Measurements from ENCODE around the gene GABRB1.

Gene GABRB1

DNA sequence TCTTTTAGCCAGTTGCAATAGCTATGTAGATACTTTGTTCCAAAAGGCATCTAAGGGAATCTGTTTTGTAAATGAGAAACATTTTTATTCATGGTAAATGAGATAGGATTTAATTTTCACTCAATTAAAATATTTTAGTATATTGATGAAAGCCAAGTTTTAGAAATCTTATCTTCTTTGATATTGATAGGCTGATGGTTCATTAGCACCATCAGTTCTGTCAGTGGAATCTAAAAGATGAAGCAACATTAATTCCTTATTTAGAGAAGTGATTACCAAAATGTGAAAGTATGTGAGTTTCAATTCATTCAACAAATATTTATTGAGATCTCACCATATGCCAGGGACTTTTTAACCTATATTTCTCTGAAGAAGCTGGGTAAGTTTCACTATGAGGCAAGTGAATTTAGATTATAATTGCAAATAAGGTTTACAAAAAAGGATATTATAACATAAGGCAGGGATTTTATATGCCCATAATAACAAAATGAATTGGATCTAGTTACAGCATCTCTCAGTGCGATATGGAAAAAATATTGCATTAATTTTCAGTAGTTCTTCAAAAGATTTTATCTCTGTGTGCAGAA, 79.3 kb downstream of the GABRB1 start:
- Histone ChIP-seq H3K9me3 (ENCODE audit: control insufficient read depth, insufficient read depth, low read length) (no peaks in the 10 kb centered on the region), H3K36me3 (ENCODE audit: insufficient read depth, low read length) (no peaks in the 10 kb centered on the region), H3K9ac (ENCODE audit: low read depth, low read length) (no peak overlapping the region)

DNA sequence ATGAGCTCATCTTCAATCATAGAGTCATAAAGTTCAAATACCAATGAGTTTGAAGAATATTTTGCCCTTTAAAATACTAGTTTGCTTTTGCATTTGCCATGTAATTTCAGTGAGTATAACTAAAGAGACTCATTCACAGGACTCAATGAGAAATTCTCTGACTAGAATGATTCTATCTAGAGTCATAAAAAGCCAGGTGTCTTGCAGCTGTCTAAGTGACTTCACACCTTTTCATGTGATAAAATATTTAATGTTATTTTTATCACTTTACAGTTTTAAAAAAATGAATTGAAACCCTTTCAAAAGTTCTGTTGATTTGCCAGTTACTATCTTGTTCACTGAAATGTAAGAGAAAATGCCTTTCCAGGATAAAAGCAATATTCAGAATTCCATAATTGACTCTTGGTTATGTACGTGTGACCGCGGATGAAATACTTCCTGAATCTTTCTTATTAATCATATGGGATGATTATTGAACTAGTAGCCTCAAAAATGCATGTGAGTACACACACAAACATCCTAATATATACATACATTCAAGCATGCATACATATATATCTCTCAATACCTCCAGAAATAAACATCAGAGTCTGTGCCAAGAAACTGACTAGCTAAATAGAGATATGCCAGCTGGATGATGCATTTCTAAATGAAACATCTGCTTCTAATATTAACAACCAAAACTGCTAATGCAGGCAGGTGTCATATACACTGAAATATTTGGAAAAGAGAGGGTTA, 87.0 kb downstream of the GABRB1 start:
- no peaks in the 10 kb centered on the region for H3K9me3 ChIP-seq (ENCODE audit: control insufficient read depth, insufficient read depth, low read length)
- H3K9ac ChIP-seq (ENCODE audit: low read depth, low read length): no peak overlapping the region
- no peaks in the 10 kb centered on the region for H3K36me3 ChIP-seq (ENCODE audit: insufficient read depth, low read length)
- no peaks in the 10 kb centered on the region for H3K4me1 ChIP-seq (ENCODE audit: insufficient read depth, low read length)

More for the DNA sequence above, 79.3 kb downstream of the GABRB1 start:
- no peaks in the 10 kb centered on the region for H3K4me1 ChIP-seq (ENCODE audit: insufficient read depth, low read length)

DNA sequence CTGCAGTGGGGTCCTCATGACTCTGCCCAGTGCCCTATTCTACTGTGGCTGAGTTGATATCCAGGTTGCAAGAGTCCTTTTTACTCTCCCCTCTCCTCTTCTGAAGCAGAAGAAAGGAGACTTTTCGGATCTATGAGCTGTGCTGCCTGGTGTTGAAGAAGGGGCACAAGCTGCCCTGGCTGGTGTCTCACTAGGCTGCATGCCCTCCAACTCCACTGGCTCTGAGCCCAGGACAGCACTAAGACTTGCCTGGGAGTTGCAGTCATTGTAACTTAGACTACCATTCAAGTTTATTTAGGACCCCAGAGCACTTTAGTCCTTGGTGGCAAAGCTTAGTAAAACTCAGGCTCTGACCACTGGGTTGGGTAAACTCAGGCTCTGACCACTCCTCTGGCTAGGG, 89.4 kb downstream of the GABRB1 start:
- no peaks in the 10 kb centered on the region for H3K9me3 ChIP-seq (ENCODE audit: control insufficient read depth, insufficient read depth, low read length)
- no peaks in the 10 kb centered on the region for H3K36me3 ChIP-seq (ENCODE audit: insufficient read depth, low read length)
- H3K4me1 ChIP-seq (ENCODE audit: insufficient read depth, low read length): no peaks in the 10 kb centered on the region
- H3K9ac ChIP-seq (ENCODE audit: low read depth, low read length): no peak overlapping the region

DNA sequence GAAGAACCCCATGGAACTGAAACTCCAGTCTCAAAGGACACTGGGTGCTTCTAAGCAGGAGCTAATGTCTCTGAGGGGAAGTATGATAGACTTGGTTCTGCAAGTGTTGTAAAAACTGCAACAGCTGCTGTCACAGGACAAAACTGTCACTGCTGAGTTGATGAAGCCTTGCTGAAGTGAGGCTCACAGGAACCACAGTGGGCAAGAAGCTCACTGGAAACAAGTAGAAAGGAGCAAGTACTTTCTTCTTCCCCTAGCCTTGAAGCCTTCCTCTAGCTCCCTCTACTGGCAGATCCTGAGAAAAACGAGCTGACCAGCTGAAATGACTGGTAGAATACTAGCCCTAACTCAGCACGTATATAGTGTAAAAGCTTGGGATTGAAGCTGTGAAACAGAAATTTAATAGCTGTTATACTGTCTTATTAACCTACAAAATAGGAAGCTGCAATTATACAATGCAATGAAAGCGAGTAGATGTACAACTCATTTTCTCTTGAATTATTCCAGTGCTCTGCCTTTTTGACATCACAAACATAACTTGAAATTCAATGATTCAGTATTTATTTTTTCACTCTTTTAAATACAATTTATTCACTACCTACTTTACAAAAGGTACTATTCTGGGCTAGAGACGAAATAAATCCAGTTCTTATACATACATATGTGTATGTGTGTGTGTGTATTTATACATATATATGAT, 91.4 kb downstream of the GABRB1 start:
- H3K36me3 ChIP-seq (ENCODE audit: insufficient read depth, low read length): no peaks in the 10 kb centered on the region
- no peaks in the 10 kb centered on the region for H3K4me1 ChIP-seq (ENCODE audit: insufficient read depth, low read length)
- no peaks in the 10 kb centered on the region for H3K9me3 ChIP-seq (ENCODE audit: control insufficient read depth, insufficient read depth, low read length)
- H3K9ac ChIP-seq (ENCODE audit: low read depth, low read length): no peak overlapping the region

DNA sequence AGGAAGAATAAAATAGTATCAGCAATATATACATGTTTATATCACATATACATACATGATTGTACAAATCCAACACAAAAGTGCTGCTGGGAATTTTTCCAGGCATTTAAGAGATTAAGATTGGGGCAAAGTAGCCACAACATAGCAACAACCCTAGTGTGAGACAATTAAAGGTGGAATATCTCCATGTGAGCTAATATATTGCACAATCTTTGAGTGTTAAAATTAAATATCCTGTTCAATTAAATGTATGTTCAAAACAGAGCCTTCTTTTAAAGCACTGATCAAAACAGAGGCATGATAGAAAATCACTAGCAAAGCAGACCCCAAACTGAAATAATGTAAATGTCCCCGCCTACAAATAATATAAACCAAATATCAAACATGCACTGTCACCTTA, 97.6 kb downstream of the GABRB1 start:
- Histone ChIP-seq H3K9ac (ENCODE audit: low read depth, low read length) (no peak overlapping the region), H3K9me3 (ENCODE audit: control insufficient read depth, insufficient read depth, low read length) (no peaks in the 10 kb centered on the region; the same call in 1 of the 2 replicates), H3K36me3 (ENCODE audit: insufficient read depth, low read length) (no peaks in the 10 kb centered on the region), H3K4me1 (ENCODE audit: insufficient read depth, low read length) (no peaks in the 10 kb centered on the region)

DNA sequence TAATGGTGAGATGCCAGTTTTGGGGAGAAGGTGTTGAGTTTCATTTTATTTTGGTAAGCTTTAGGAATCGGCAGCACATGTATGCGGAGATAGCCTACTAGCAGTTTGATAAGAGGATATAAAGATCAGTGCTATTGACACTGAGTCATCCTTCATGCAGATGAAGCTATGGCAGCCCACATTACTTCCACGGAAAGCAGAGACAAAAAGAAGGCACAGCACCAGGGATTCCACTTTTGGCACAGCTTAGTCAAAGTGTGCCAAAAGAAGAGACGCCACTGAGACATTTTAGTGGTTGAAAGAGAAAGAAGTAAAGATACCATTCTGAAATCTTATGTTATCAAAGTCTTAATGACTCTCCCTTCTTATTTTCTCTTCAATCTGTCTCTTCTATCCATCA, 103.8 kb downstream of the GABRB1 start:
- Histone ChIP-seq H3K36me3 (ENCODE audit: insufficient read depth, low read length) (no peaks in the 10 kb centered on the region), H3K9ac (ENCODE audit: low read depth, low read length) (no peak overlapping the region), H3K4me1 (ENCODE audit: insufficient read depth, low read length) (no peaks in the 10 kb centered on the region), H3K9me3 (ENCODE audit: control insufficient read depth, insufficient read depth, low read length) (no peaks in the 10 kb centered on the region)

DNA sequence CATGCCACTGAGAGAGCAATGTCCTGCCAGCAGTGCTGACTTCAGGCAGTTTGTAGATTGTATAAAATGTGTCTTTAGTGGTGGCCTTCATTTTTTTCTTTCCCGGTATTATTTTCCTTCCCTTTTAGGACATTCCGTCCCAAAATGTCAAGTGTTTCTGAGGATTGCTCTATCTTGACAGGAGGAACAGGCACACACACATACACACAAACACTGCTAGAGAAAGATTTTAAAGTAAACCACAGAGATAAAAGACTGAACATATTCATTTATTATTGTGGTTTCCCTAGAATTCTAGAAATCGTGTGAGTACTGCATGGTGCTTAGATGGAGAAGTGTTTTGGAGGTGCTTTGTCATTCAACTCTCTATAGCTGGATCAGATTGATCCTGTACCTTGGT, 111.9 kb downstream of the GABRB1 start:
- Histone ChIP-seq H3K9me3 (ENCODE audit: control insufficient read depth, insufficient read depth, low read length) (no peaks in the 10 kb centered on the region), H3K9ac (ENCODE audit: low read depth, low read length) (no peak overlapping the region), H3K4me1 (ENCODE audit: insufficient read depth, low read length) (no peaks in the 10 kb centered on the region), H3K36me3 (ENCODE audit: insufficient read depth, low read length) (no peaks in the 10 kb centered on the region)

DNA sequence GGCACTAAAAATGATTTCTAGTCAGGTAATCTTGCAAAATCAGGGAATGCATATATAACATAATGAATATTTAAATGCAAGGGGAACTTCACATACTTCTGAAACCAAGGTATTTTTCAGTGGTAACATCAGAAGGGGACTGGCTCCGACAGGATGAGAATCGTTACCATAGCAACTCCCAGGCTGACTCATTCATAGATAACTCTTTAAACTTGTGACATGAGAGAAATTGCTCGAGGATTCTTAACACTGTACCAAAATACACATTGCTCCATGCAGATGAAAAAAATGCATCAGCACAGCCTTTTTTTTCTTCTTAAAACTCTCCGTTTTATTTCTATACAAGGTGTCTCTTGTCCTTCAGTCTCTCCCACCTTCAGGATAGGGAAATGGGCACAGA, 114.3 kb downstream of the GABRB1 start:
- H3K4me1 ChIP-seq (ENCODE audit: insufficient read depth, low read length): no peaks in the 10 kb centered on the region
- H3K9ac ChIP-seq (ENCODE audit: low read depth, low read length): no peak overlapping the region
- H3K36me3 ChIP-seq (ENCODE audit: insufficient read depth, low read length): no peaks in the 10 kb centered on the region
- no peaks in the 10 kb centered on the region for H3K9me3 ChIP-seq (ENCODE audit: control insufficient read depth, insufficient read depth, low read length)

DNA sequence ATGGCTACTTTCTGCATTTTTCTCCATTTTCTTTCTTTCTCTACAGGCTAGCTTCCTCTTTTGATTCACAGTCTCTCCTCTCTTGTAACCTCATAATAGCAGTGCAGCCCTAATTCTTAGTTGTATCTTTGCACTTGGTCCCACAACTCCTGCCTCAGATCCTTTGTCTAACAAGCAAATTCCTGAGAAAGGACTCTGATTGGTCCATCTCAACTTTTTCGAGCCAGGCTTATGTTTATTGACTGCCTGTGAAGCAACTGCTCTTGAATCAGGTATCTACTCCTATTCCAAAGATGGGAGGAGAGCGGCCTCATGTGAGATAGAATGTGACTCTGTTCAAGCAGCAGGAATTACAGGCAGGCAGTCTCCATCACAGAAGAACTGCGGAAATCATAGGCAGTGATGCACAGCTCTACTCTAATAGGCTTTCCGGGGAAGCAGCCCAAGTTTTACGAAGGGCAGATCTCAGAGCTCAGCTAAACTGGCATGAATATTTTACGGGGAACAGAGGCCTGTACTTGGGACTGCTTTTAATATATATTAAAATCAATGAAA, 123.5 kb downstream of the GABRB1 start:
- Histone ChIP-seq H3K4me1 (ENCODE audit: insufficient read depth, low read length) (no peaks in the 10 kb centered on the region; the same call in 1 of the 2 replicates), H3K36me3 (ENCODE audit: insufficient read depth, low read length) (no peaks in the 10 kb centered on the region), H3K9me3 (ENCODE audit: control insufficient read depth, insufficient read depth, low read length) (no peaks in the 10 kb centered on the region), H3K9ac (ENCODE audit: low read depth, low read length) (no peak overlapping the region)

DNA sequence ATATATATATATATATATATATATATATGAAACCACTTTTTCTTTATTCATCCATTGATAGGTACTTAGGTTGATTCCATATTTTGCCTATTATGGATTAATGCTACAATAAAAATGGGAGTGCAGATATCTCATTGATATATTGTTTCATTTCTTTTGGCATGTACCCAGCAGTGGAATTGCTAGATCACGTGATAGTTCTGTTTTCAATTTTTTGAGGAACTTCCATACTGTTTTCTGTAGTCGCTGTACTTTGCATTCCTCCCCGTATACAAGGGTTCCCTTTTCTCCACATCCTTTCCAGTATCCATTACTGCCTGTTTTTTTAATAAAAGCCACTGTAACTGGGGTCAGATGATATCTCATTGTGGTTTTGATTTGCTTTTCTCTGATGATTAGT, 124.6 kb downstream of the GABRB1 start:
- no peaks in the 10 kb centered on the region for H3K9me3 ChIP-seq (ENCODE audit: control insufficient read depth, insufficient read depth, low read length)
- no peak overlapping the region for H3K9ac ChIP-seq (ENCODE audit: low read depth, low read length)
- no peaks in the 10 kb centered on the region; the same call in 1 of the 2 replicates for H3K4me1 ChIP-seq (ENCODE audit: insufficient read depth, low read length)
- no peaks in the 10 kb centered on the region for H3K36me3 ChIP-seq (ENCODE audit: insufficient read depth, low read length)

DNA sequence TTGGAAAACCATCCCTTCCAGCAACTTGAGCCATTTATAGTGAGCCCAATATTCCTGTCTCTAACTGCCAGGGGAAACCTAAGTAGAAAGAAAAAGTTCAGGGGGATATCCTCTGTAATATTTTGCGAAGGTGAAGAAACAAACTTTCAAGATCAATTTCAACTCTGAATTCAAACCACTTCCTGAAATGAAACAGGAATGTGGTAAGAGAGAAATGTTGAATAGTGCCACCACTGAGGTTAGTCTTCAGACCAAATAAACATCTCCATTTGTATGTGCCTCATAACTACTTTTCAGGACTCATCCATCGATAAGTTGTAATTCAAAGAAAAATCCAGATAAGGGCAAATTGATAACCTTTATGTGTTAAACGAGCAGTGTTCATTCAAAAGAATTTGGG, 128.7 kb downstream of the GABRB1 start:
- H3K4me1 ChIP-seq (ENCODE audit: insufficient read depth, low read length): no peaks in the 10 kb centered on the region
- no peaks in the 10 kb centered on the region for H3K9me3 ChIP-seq (ENCODE audit: control insufficient read depth, insufficient read depth, low read length)
- H3K9ac ChIP-seq (ENCODE audit: low read depth, low read length): no peak overlapping the region
- H3K36me3 ChIP-seq (ENCODE audit: insufficient read depth, low read length): no peaks in the 10 kb centered on the region

DNA sequence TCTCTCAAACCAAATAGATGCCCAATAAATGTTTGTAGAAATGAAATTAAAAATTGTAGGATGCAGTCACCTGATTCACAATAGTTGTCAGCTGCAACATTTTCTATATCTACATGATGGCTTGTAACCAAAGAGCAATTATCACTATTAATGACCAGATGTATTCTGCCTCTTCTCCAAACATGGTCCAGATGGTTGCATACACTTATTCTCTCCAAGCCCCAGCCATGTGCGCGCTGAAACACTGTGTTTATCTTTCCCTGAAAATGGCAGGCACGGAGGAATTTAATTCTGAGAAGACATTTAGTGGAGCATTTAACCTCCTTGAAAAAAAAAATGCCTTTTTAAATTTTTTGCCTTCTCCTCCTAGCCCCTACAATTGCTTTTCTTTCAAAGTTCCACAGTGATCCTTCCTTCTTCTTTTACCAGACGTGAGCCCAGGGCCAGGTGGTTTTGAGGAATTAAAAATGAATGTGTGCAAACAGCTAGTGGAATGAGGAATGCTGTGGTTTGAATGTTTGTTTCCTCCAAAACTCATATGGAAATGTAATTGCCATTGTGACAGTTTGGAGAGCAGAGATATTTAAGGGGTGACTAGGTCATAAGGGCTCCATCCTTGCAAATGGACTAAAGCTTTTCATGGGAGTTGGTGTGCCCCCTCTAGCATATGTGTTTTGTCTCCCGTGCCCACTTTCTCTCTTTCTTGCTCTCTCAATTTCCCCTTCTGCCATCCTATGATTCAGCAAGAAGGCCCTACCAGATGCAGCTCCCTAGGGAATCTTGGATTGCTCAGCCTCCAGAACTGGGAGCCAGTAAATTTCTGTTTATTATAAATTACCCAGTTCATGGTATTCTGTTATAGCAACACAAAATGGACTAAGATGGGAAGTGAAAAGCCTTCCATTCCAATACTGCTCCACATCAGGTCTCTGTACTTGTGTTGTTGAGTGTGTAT, 136.0 kb downstream of the GABRB1 start:
- no peaks in the 10 kb centered on the region for H3K9me3 ChIP-seq (ENCODE audit: control insufficient read depth, insufficient read depth, low read length)
- no peaks in the 10 kb centered on the region for H3K36me3 ChIP-seq (ENCODE audit: insufficient read depth, low read length)
- H3K9ac ChIP-seq (ENCODE audit: low read depth, low read length): no peak overlapping the region
- H3K4me1 ChIP-seq (ENCODE audit: insufficient read depth, low read length): no peaks in the 10 kb centered on the region

DNA sequence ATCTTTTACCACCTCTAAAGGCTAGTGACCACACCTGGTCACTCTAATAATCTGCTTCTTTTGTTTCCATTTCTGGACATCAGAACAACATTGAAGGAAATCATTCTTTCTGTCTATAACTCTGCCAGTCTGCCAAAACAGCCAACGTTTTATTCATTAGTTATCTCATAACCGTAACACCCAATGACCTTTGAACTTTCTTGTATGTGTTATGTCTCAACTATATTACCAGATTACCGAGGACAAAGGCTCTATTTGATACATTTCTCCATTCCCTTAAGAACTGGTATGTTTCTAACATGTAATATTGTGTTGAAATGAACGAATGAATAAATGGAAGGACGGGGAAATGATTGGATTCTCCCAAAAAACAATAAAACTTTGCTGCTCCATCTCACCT, 152.7 kb downstream of the GABRB1 start:
- no peaks in the 10 kb centered on the region for H3K36me3 ChIP-seq (ENCODE audit: insufficient read depth, low read length)
- no peaks in the 10 kb centered on the region for H3K4me1 ChIP-seq (ENCODE audit: insufficient read depth, low read length)
- H3K9me3 ChIP-seq (ENCODE audit: control insufficient read depth, insufficient read depth, low read length): no peaks in the 10 kb centered on the region
- no peak overlapping the region for H3K9ac ChIP-seq (ENCODE audit: low read depth, low read length)

DNA sequence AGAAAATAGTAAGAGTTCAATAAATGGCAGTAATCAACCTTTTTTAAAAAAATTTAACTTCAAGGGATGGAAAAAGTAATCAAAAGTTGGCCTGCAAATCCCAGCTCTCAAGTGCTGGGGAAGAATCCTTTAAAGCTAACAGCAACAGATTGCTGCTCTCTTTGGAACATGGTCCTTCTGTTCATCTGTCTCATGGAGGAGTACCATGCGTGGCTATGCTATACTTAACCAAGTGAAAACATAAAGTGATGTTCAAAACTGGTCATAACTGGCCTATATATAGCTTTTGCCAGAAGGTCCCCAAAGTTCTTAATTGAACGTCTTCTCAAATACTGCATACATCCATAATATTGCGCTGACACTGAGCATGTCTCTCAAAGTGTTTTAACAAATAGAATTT, 154.4 kb downstream of the GABRB1 start:
- Histone ChIP-seq H3K9ac (ENCODE audit: low read depth, low read length) (no peak overlapping the region), H3K4me1 (ENCODE audit: insufficient read depth, low read length) (no peaks in the 10 kb centered on the region), H3K36me3 (ENCODE audit: insufficient read depth, low read length) (no peaks in the 10 kb centered on the region), H3K9me3 (ENCODE audit: control insufficient read depth, insufficient read depth, low read length) (no peaks in the 10 kb centered on the region)

Data from ES-I3 (cell line).